GM23248 (cell line): ENCODE data around the gene SCAPER. TPM values are rescaled to one million over a fixed set of nuclear protein-coding genes. Genes with fewer than 3 reads are reported as not detected.
A peak's percentile ranks its signal among the peaks of the same experiment; 100 is the strongest.

Experiments
- DNase-seq: peaks from one replicate; pipeline ENCODE4 v3.0.0-alpha.2; 2015
- H2AFZ ChIP-seq: fragments of 200-600 bp; sonication (generic); 2 replicates; pipeline ENCODE4 v1.6.1; 2016; ENCODE audit warnings: antibody characterized with exemption
- H3F3A ChIP-seq: fragments of 200-600 bp; sonication (generic); 2 replicates; pipeline ENCODE4 v1.6.1; 2016; ENCODE audit warnings: mild to moderate bottlenecking, antibody characterized with exemption, mixed run types; ENCODE audit not compliant: insufficient read depth
- H3K27ac ChIP-seq: fragments of 200-600 bp; sonication (generic); 2 replicates; pipeline ENCODE4 v1.5.1; 2016; ENCODE audit warnings: mild to moderate bottlenecking
- H3K27me3 ChIP-seq: fragments of 200-600 bp; sonication (generic); replicated peaks from 2 replicates; pipeline ENCODE4 v1.6.1; 2016; ENCODE audit warnings: mild to moderate bottlenecking; ENCODE audit not compliant: insufficient read depth
- H3K36me3 ChIP-seq: fragments of 200-600 bp; sonication (generic); 2 replicates; pipeline ENCODE4 v1.6.1; 2016; ENCODE audit warnings: low read depth, mild to moderate bottlenecking
- H3K4me1 ChIP-seq: fragments of 200-600 bp; sonication (generic); 2 replicates; pipeline ENCODE4 v1.6.1; 2016; ENCODE audit warnings: mild to moderate bottlenecking; ENCODE audit not compliant: insufficient read depth
- H3K4me2 ChIP-seq: fragments of 200-600 bp; sonication (generic); one replicate; pipeline ENCODE4 v1.6.1; 2016; ENCODE audit warnings: mild to moderate bottlenecking; ENCODE audit not compliant: unreplicated experiment
- H3K4me3 ChIP-seq: fragments of 200-600 bp; sonication (generic); 2 replicates; pipeline ENCODE4 v1.5.1; 2016; ENCODE audit warnings: mild to moderate bottlenecking
- H3K79me2 ChIP-seq: fragments of 200-600 bp; sonication (generic); 2 replicates; pipeline ENCODE4 v1.6.1; 2016; ENCODE audit warnings: mild to moderate bottlenecking; ENCODE audit not compliant: insufficient read depth
- H3K9ac ChIP-seq: fragments of 200-600 bp; sonication (generic); 2 replicates; pipeline ENCODE4 v1.6.1; 2016; ENCODE audit warnings: mild to moderate bottlenecking
- H3K9me2 ChIP-seq: fragments of 200-600 bp; sonication (generic); 2 replicates; pipeline ENCODE4 v1.6.1; 2016; ENCODE audit warnings: mixed run types, mild to moderate bottlenecking, moderate library complexity; ENCODE audit not compliant: insufficient read depth
- H3K9me3 ChIP-seq: fragments of 200-600 bp; sonication (generic); one replicate; pipeline ENCODE4 v1.6.1; 2017; ENCODE audit warnings: low read depth
- H4K20me1 ChIP-seq: fragments of 200-600 bp; sonication (generic); 2 replicates; pipeline ENCODE4 v1.6.0; 2016; ENCODE audit not compliant: insufficient read depth
- EZH2 ChIP-seq: fragments of 200-600 bp; sonication (generic); IDR thresholded peaks from 2 replicates; pipeline ENCODE4 v1.6.1; 2018; ENCODE audit warnings: antibody characterized with exemption, mild to moderate bottlenecking; ENCODE audit not compliant: insufficient read depth, poor library complexity, severe bottlenecking
- EZH2phosphoT487 ChIP-seq: fragments of 200-600 bp; sonication (generic); IDR thresholded peaks from 2 replicates; pipeline ENCODE4 v1.6.1; 2018; ENCODE audit warnings: antibody characterized with exemption, moderate library complexity, mild to moderate bottlenecking, low read depth; ENCODE audit not compliant: insufficient read depth
- WGBS, 2 experiments: methylation state at CpG; one replicate each; pipeline ENCODE4 v1.1.6; 2015 to 2017; ENCODE audit warnings: low lambda C conversion rate in 2 of 2, low coverage in 1 of 2; ENCODE audit errors: missing lambda C conversion rate in 2 of 2; 5-methylcytosine and 5-hydroxymethylcytosine counted together
- in situ Hi-C: fragments of 300-500 bp; cut with MboI; formaldehyde crosslinking; loops from 2 replicates; pipeline ENCODE4 v1.15.0; 2020
- polyA plus RNA-seq: library from polyadenylated mRNA; unstranded; fragments of >200 nt; fragmentation: Nextera tagmentation; extraction: Ambion mirVana; gene quantifications from 2 replicates; pipeline ENCODE4 v1.2.1, GENCODE V29; 2016
- total RNA-seq: library from RNA; depleted of rRNA; stranded (reverse); fragments of >200 nt; shearing (Covaris generic); gene quantifications from 2 replicates; pipeline ENCODE4 v1.2.3, GENCODE V29; 2014

Gene SCAPER
- total and polyA plus RNA-seq, 2 experiments from 2014 or later = 5.9 to 7.8 TPM

GRCh38 chr15:76799760-76800159 lies 105.4 kb downstream of the SCAPER start:
- H3K4me1 ChIP-seq = no peaks in the 10 kb centered on the region; the same call in 1 of the 2 replicates
- 63 to 74% methylated on average over 2 of the region's 2 CpGs for WGBS, 2 experiments
- H3K36me3 ChIP-seq = no peaks in the 10 kb centered on the region; the same call in 1 of the 2 replicates
- no peak overlapping the region for H3K27ac ChIP-seq
- H4K20me1 ChIP-seq = no peaks in the 10 kb centered on the region
- no peaks in the 10 kb centered on the region for H3K9me3 ChIP-seq
- H3K4me2 ChIP-seq = no peak overlapping the region
- H2AFZ ChIP-seq = no peak overlapping the region
- no peak overlapping the region for H3K9ac ChIP-seq
- no peaks in the 10 kb centered on the region for H3K9me2 ChIP-seq
- TF ChIP-seq EZH2 (no peak), EZH2phosphoT487 (no peak)
- DNase-seq = peak; percentile 80
- no peaks in the 10 kb centered on the region for H3K79me2 ChIP-seq
- in situ Hi-C loops = no loop called here
- H3K27me3 ChIP-seq = no peaks in the 10 kb centered on the region
- no peaks in the 10 kb centered on the region for H3F3A ChIP-seq
- no peak overlapping the region for H3K4me3 ChIP-seq

- no peaks in the 10 kb centered on the region for H3F3A ChIP-seq
- H3K9ac ChIP-seq = no peak overlapping the region
- 74 to 78% methylated on average over 5 of the region's 5 CpGs for WGBS, 2 experiments
- peaks cover 2% of the 10 kb centered on the region for H3K9me3 ChIP-seq
- peaks cover 9% of the 10 kb centered on the region; the same call in 1 of the 2 replicates for H3K36me3 ChIP-seq
- H4K20me1 ChIP-seq = no peaks in the 10 kb centered on the region
- H2AFZ ChIP-seq = no peak overlapping the region
- no peaks in the 10 kb centered on the region for H3K27me3 ChIP-seq
- no peaks in the 10 kb centered on the region; the same call in 1 of the 2 replicates for H3K4me1 ChIP-seq
- H3K4me2 ChIP-seq = no peak overlapping the region
- TF ChIP-seq EZH2 (no peak), EZH2phosphoT487 (no peak)
- in situ Hi-C loops = no loop called here
- no peaks in the 10 kb centered on the region for H3K79me2 ChIP-seq
- H3K27ac ChIP-seq = no peak overlapping the region
- H3K4me3 ChIP-seq = no peak overlapping the region
- peaks cover 4% of the 10 kb centered on the region; the same call in 1 of the 2 replicates for H3K9me2 ChIP-seq
- no peak for DNase-seq
Measured at GRCh38 chr15:76795217-76795616, 109.9 kb downstream of the SCAPER start.

GRCh38 chr15:76793162-76793561 lies 112.0 kb downstream of the SCAPER start:
- peaks cover 9% of the 10 kb centered on the region; the same call in 1 of the 2 replicates for H3K36me3 ChIP-seq
- H2AFZ ChIP-seq = no peak overlapping the region
- peaks cover 2% of the 10 kb centered on the region for H3K9me3 ChIP-seq
- H4K20me1 ChIP-seq = no peaks in the 10 kb centered on the region
- H3K4me1 ChIP-seq = no peaks in the 10 kb centered on the region
- no peak overlapping the region for H3K4me2 ChIP-seq
- no peak overlapping the region for H3K27ac ChIP-seq
- H3K9ac ChIP-seq = no peak overlapping the region
- TF ChIP-seq EZH2 (no peak), EZH2phosphoT487 (no peak)
- no peaks in the 10 kb centered on the region for H3K27me3 ChIP-seq
- DNase-seq = no peak
- no peaks in the 10 kb centered on the region for H3F3A ChIP-seq
- H3K4me3 ChIP-seq = no peak overlapping the region
- H3K79me2 ChIP-seq = no peaks in the 10 kb centered on the region
- in situ Hi-C loops = no loop called here
- peaks cover 4% of the 10 kb centered on the region; the same call in 1 of the 2 replicates for H3K9me2 ChIP-seq

- Histone ChIP-seq H3K9me2 (peaks cover 4% of the 10 kb centered on the region; the same call in 1 of the 2 replicates), H3F3A (no peaks in the 10 kb centered on the region), H3K27me3 (no peaks in the 10 kb centered on the region), H4K20me1 (no peaks in the 10 kb centered on the region), H3K9ac (no peak overlapping the region), H3K79me2 (no peaks in the 10 kb centered on the region), H2AFZ (no peak overlapping the region), H3K27ac (no peak overlapping the region), H3K9me3 (peaks cover 2% of the 10 kb centered on the region), H3K4me1 (no peaks in the 10 kb centered on the region), H3K36me3 (peaks cover 9% of the 10 kb centered on the region; the same call in 1 of the 2 replicates), H3K4me2 (no peak overlapping the region), H3K4me3 (no peak overlapping the region)
- in situ Hi-C loops = no loop called here
- TF ChIP-seq EZH2phosphoT487 = no peak
- 98 to 100% methylated on average over 2 of the region's 2 CpGs for WGBS, 2 experiments
- DNase-seq = no peak
Measured at GRCh38 chr15:76791511-76791910, 113.6 kb downstream of the SCAPER start.

GRCh38 chr15:76787273-76787672 lies 117.9 kb downstream of the SCAPER start:
- Histone ChIP-seq H3K4me1 (no peaks in the 10 kb centered on the region), H3K27me3 (no peaks in the 10 kb centered on the region), H2AFZ (no peak overlapping the region), H3K27ac (no peak overlapping the region), H4K20me1 (no peaks in the 10 kb centered on the region), H3K9me2 (peaks cover 2% of the 10 kb centered on the region; the same call in 1 of the 2 replicates), H3K4me2 (no peak overlapping the region), H3F3A (no peaks in the 10 kb centered on the region), H3K79me2 (no peaks in the 10 kb centered on the region), H3K9ac (no peak overlapping the region), H3K36me3 (peaks cover 9% of the 10 kb centered on the region; the same call in 1 of the 2 replicates), H3K9me3 (peaks cover 2% of the 10 kb centered on the region), H3K4me3 (no peak overlapping the region)
- in situ Hi-C loops = no loop called here
- 96% methylated on average over 4 of the region's 4 CpGs for WGBS, 2 experiments
- no peak for TF ChIP-seq EZH2phosphoT487
- no peak for TF ChIP-seq EZH2
- no peak for DNase-seq
